SK-N-MC (cell line): ENCODE results near the gene DPAGT1.

Experiments
- FOXP2 ChIP-seq: optimal IDR thresholded peaks from 2 replicates; pipeline ENCODE3; 2011; ENCODE audit warnings: mild to moderate bottlenecking, moderate library complexity; ENCODE audit not compliant: insufficient read depth; ENCODE audit errors: extremely low read length, control extremely low read depth
- POLR2AphosphoS5 ChIP-seq: IDR thresholded peaks from 2 replicates; pipeline ENCODE4 v1.6.1; 2012; ENCODE audit warnings: mild to moderate bottlenecking, low read depth, low read length, borderline replicate concordance

- TF ChIP-seq FOXP2 (no peak), POLR2AphosphoS5 (no peak)
Measured at GRCh38 chr11:119130662-119131061, 29.0 kb upstream of the DPAGT1 start.
